ENCODE data around the gene NUDC. TPM values are rescaled to one million over a fixed set of nuclear protein-coding genes. Genes with fewer than 3 reads are reported as not detected.

Gene NUDC
- total and polyA plus RNA-seq, 4 experiments from 2014 or later = 42.0 to 98.2 (median 63.3) TPM

- peaks cover 7 to 8% of the 10 kb centered on the region in 2 donors for H3K27me3 Mint-ChIP-seq
- Histone ChIP-seq H3K27me3 (ENCODE audit: insufficient read depth, low read length) (no peaks in the 10 kb centered on the region), H3K4me1 (ENCODE audit: insufficient read depth, low read length) (no peaks in the 10 kb centered on the region), H3K4me3 (ENCODE audit: low read length in 2 of 2) (no peak overlapping the region), H3K36me3 (ENCODE audit: insufficient read depth, low read length) (no peaks in the 10 kb centered on the region), H3K9me3 (ENCODE audit: control insufficient read depth in 1 of 2, low read length in 2 of 2) (no peaks in the 10 kb centered on the region), H3K27ac (ENCODE audit: low read depth, low read length) (no peak overlapping the region)
- no peaks in the 10 kb centered on the region for H3K9me3 Mint-ChIP-seq
- no peaks in the 10 kb centered on the region for H3K36me3 Mint-ChIP-seq
- intact Hi-C loops (cut with micrococcal nuclease) = no loop called here
- DNase-seq = no peak
- ChIA-PET CTCF (ENCODE audit: partially characterized antibody) (no interaction called here), POLR2A (ENCODE audit: partially characterized antibody) (no interaction called here)
- H3K4me3 Mint-ChIP-seq = no peak overlapping the region
- no peaks in the 10 kb centered on the region for H3K4me1 Mint-ChIP-seq
- no peak overlapping the region for H3K27ac Mint-ChIP-seq
Observed at GRCh38 chr1:26972390-26972789, 50.8 kb downstream of the NUDC start.

- no peaks in the 10 kb centered on the region for H3K4me1 ChIP-seq (ENCODE audit: insufficient read depth, low read length)
- H3K27ac ChIP-seq (ENCODE audit: low read depth, low read length) = no peak overlapping the region
- no peak for DNase-seq
- H3K27me3 Mint-ChIP-seq = peaks cover 7 to 8% of the 10 kb centered on the region in 2 donors
- H3K4me3 ChIP-seq (ENCODE audit: low read length in 2 of 2) = no peak overlapping the region
- ChIA-PET CTCF (ENCODE audit: partially characterized antibody) (no interaction called here), POLR2A (ENCODE audit: partially characterized antibody) (no interaction called here)
- no peaks in the 10 kb centered on the region for H3K4me1 Mint-ChIP-seq
- H3K27me3 ChIP-seq (ENCODE audit: insufficient read depth, low read length) = no peaks in the 10 kb centered on the region
- H3K36me3 Mint-ChIP-seq = no peaks in the 10 kb centered on the region
- no peak overlapping the region for H3K4me3 Mint-ChIP-seq
- no peaks in the 10 kb centered on the region for H3K9me3 Mint-ChIP-seq
- H3K27ac Mint-ChIP-seq = peak overlapping the region in 1 of 7 donors; percentile 52
- intact Hi-C loops (cut with micrococcal nuclease) = no loop called here
- H3K36me3 ChIP-seq (ENCODE audit: insufficient read depth, low read length) = no peaks in the 10 kb centered on the region
- H3K9me3 ChIP-seq (ENCODE audit: control insufficient read depth in 1 of 2, low read length in 2 of 2) = no peaks in the 10 kb centered on the region
Observed at GRCh38 chr1:26972821-26973220, 51.3 kb downstream of the NUDC start.

GRCh38 chr1:26976621-26977510, 55.3 kb downstream of the NUDC start:
- Mint-ChIP-seq H3K4me3 (no peak overlapping the region), H3K4me1 (no peaks in the 10 kb centered on the region), H3K36me3 (no peaks in the 10 kb centered on the region), H3K9me3 (no peaks in the 10 kb centered on the region), H3K27ac (no peak overlapping the region), H3K27me3 (peaks cover 1 to 12% of the 10 kb centered on the region in 2 donors)
- intact Hi-C loops (cut with micrococcal nuclease) = no loop called here
- CTCF ChIA-PET (ENCODE audit: partially characterized antibody) = interaction anchor here (1.2 to 1.5 kb wide), 2 partner anchors 8 to 20 kb away, joined by 3 to 4 read pairs; no protein-coding TSS in a partner anchor
- H3K4me3 ChIP-seq (ENCODE audit: low read length in 2 of 2) = no peak overlapping the region
- H3K9me3 ChIP-seq (ENCODE audit: control insufficient read depth in 1 of 2, low read length in 2 of 2) = no peaks in the 10 kb centered on the region
- H3K27ac ChIP-seq (ENCODE audit: low read depth, low read length) = no peak overlapping the region
- POLR2A ChIA-PET (ENCODE audit: partially characterized antibody) = no interaction called here
- H3K4me1 ChIP-seq (ENCODE audit: insufficient read depth, low read length) = no peaks in the 10 kb centered on the region
- H3K27me3 ChIP-seq (ENCODE audit: insufficient read depth, low read length) = no peaks in the 10 kb centered on the region
- no peaks in the 10 kb centered on the region for H3K36me3 ChIP-seq (ENCODE audit: insufficient read depth, low read length)
- no peak for DNase-seq

GRCh38 chr1:26978901-26979300, 57.4 kb downstream of the NUDC start:
- Histone ChIP-seq H3K36me3 (ENCODE audit: insufficient read depth, low read length) (no peaks in the 10 kb centered on the region), H3K4me3 (ENCODE audit: low read length in 2 of 2) (no peak overlapping the region), H3K27ac (ENCODE audit: low read depth, low read length) (no peak overlapping the region), H3K4me1 (ENCODE audit: insufficient read depth, low read length) (no peaks in the 10 kb centered on the region), H3K9me3 (ENCODE audit: control insufficient read depth in 1 of 2, low read length in 2 of 2) (no peaks in the 10 kb centered on the region), H3K27me3 (ENCODE audit: insufficient read depth, low read length) (no peaks in the 10 kb centered on the region)
- no peak overlapping the region for H3K4me3 Mint-ChIP-seq
- peaks cover 3 to 13% of the 10 kb centered on the region in 2 donors for H3K27me3 Mint-ChIP-seq
- no peak for DNase-seq
- no peaks in the 10 kb centered on the region for H3K4me1 Mint-ChIP-seq
- intact Hi-C loops (cut with micrococcal nuclease) = no loop called here
- H3K27ac Mint-ChIP-seq = no peak overlapping the region
- POLR2A ChIA-PET (ENCODE audit: partially characterized antibody) = no interaction called here
- no peaks in the 10 kb centered on the region for H3K36me3 Mint-ChIP-seq
- CTCF ChIA-PET (ENCODE audit: partially characterized antibody) = no interaction called here
- no peaks in the 10 kb centered on the region for H3K9me3 Mint-ChIP-seq

- DNase-seq = no peak
- H3K4me1 ChIP-seq (ENCODE audit: insufficient read depth, low read length) = no peaks in the 10 kb centered on the region
- no peaks in the 10 kb centered on the region for H3K9me3 Mint-ChIP-seq
- H3K9me3 ChIP-seq (ENCODE audit: control insufficient read depth in 1 of 2, low read length in 2 of 2) = no peaks in the 10 kb centered on the region
- H3K27me3 ChIP-seq (ENCODE audit: insufficient read depth, low read length) = no peaks in the 10 kb centered on the region
- intact Hi-C loops (cut with micrococcal nuclease) = no loop called here
- H3K27ac Mint-ChIP-seq = peak overlapping the region in 3 of 7 donors; percentile 7 to 76 (median 34)
- H3K36me3 Mint-ChIP-seq = no peaks in the 10 kb centered on the region
- no peak overlapping the region for H3K4me3 ChIP-seq (ENCODE audit: low read length in 2 of 2)
- ChIA-PET CTCF (ENCODE audit: partially characterized antibody) (no interaction called here), POLR2A (ENCODE audit: partially characterized antibody) (no interaction called here)
- no peaks in the 10 kb centered on the region for H3K36me3 ChIP-seq (ENCODE audit: insufficient read depth, low read length)
- peaks cover 6 to 17% of the 10 kb centered on the region in 2 donors for H3K27me3 Mint-ChIP-seq
- no peak overlapping the region for H3K27ac ChIP-seq (ENCODE audit: low read depth, low read length)
- H3K4me3 Mint-ChIP-seq = no peak overlapping the region
- no peaks in the 10 kb centered on the region for H3K4me1 Mint-ChIP-seq
Observed at GRCh38 chr1:26981146-26981846, 59.8 kb downstream of the NUDC start.

- intact Hi-C loops (cut with micrococcal nuclease) = no loop called here
- Histone ChIP-seq H3K27ac (ENCODE audit: low read depth, low read length) (no peak overlapping the region), H3K4me1 (ENCODE audit: insufficient read depth, low read length) (no peaks in the 10 kb centered on the region), H3K36me3 (ENCODE audit: insufficient read depth, low read length) (no peaks in the 10 kb centered on the region), H3K9me3 (ENCODE audit: control insufficient read depth in 1 of 2, low read length in 2 of 2) (no peaks in the 10 kb centered on the region), H3K4me3 (ENCODE audit: low read length in 2 of 2) (no peak overlapping the region), H3K27me3 (ENCODE audit: insufficient read depth, low read length) (no peaks in the 10 kb centered on the region)
- Mint-ChIP-seq H3K9me3 (peaks cover 0 to 2% (median 0%) of the 10 kb centered on the region in 8 donors), H3K27me3 (peaks cover 9 to 22% of the 10 kb centered on the region in 2 donors), H3K36me3 (no peaks in the 10 kb centered on the region), H3K27ac (no peak overlapping the region), H3K4me3 (no peak overlapping the region), H3K4me1 (no peaks in the 10 kb centered on the region)
- ChIA-PET CTCF (ENCODE audit: partially characterized antibody) (no interaction called here), POLR2A (ENCODE audit: partially characterized antibody) (no interaction called here)
- no peak for DNase-seq
Observed at GRCh38 chr1:26983863-26984262, 62.3 kb downstream of the NUDC start.

GRCh38 chr1:26984291-26984690, 62.7 kb downstream of the NUDC start:
- no peak for DNase-seq
- H3K27ac Mint-ChIP-seq = no peak overlapping the region
- POLR2A ChIA-PET (ENCODE audit: partially characterized antibody) = no interaction called here

More at GRCh38 chr1:26984291-26984690, 62.7 kb downstream of the NUDC start:
- Mint-ChIP-seq H3K9me3 (peaks cover 0 to 2% (median 0%) of the 10 kb centered on the region in 8 donors), H3K4me1 (no peaks in the 10 kb centered on the region), H3K4me3 (no peak overlapping the region), H3K27me3 (peaks cover 9 to 22% of the 10 kb centered on the region in 2 donors), H3K36me3 (no peaks in the 10 kb centered on the region)
- Histone ChIP-seq H3K4me1 (ENCODE audit: insufficient read depth, low read length) (no peaks in the 10 kb centered on the region), H3K4me3 (ENCODE audit: low read length in 2 of 2) (no peak overlapping the region), H3K27me3 (ENCODE audit: insufficient read depth, low read length) (no peaks in the 10 kb centered on the region), H3K27ac (ENCODE audit: low read depth, low read length) (no peak overlapping the region), H3K9me3 (ENCODE audit: control insufficient read depth in 1 of 2, low read length in 2 of 2) (no peaks in the 10 kb centered on the region), H3K36me3 (ENCODE audit: insufficient read depth, low read length) (no peaks in the 10 kb centered on the region)
- CTCF ChIA-PET (ENCODE audit: partially characterized antibody) = interaction anchor here (1.3 kb wide), 1 partner anchor 8 kb away, joined by 4 read pairs; no protein-coding TSS in a partner anchor
- intact Hi-C loops (cut with micrococcal nuclease) = no loop called here
